GM18499 (cell line): Measurements from ENCODE around the gene GLTP.
"Not testable (repeated sequence)": the region's sequence is repeated elsewhere in the genome, so short reads cannot be mapped to it uniquely, and the experiment has no call there.

Source experiments
- ATAC-seq: cut with Tn5 transposase; IDR thresholded peaks from one replicate; pipeline ENCODE4 v1.9.1; 2021; ENCODE audit warnings: moderate number of reproducible peaks; ENCODE audit not compliant: insufficient read depth, unreplicated experiment

The GLTP gene

GRCh38 chr12:109905301-109905700 is 25.0 kb upstream of the GLTP start:
- no peak for ATAC-seq

DNA sequence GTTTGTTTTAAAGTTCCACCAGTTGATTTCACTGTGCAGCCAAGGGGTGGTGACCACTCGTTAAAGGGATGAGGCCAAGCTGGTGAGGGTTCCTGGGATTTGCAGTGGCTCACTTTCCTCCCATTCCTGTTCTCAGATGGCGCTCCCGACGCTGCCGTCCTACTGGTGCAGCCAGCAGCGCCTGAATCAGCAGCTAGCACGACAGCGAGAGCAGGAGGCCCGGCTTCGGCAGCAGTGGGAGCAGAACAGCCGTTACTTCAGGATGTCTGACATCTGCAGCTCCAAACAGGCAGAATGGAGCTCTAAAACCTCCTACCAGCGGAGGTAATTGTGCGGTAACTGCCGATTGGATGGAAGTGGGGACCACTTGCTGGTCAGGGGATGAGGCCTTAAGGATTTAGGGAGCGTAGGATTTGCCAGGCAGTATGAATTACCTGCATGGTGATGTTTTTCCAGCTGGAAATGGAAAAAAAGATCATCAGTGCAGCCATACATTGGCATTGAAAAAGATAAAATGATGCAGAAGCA is 22.6 kb upstream of the GLTP start:
- ATAC-seq, result no peak

DNA sequence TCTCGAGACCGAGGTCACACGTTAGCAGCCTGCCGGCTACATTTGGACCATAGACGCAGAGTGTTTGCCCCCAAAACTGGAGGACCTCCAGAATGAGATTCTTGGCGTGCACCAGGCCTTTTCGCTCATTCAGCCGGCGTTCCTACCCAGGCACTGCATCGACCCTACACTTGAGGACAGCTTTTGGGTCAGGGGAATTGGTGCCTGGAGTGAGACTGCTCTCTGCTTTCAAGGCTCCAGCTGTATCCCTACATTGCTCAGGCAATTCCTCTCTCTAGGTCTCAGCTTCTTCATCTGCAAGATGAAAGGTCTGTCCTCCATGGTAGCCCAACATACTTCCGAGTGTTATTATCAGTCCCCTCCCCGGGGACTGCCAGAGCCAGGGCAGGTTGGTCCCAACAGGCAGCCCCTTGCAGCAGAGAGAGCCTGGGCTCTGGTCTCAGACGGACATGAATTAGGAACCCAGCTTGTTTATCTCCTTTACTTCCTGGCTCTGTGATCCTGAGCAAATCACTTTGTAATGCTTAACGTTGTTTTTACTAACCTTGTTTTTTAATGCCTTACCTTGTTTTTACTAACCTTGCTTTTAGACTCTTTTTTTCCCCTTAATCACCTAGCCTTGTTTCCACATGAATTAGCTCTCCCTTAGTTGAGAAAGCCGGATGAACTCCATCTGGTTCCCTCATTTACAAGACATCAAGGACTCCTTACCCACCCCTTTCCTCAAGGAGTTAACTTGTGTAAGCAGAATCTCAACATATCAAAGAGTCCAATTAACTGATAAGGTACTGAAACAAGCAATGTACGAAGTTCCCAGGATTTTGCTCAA is 20.6 kb upstream of the GLTP start:
- no peak for ATAC-seq

- no peak for ATAC-seq
Observed at GRCh38 chr12:109899783-109900751, 19.7 kb upstream of the GLTP start, which contains the start of gene TCHP. TSS of gene TCHP (plus strand) at chr12:109900274. CDS start at chr12:109903027, 2,753 bp downstream.

- not testable (repeated sequence) for ATAC-seq
Observed at GRCh38 chr12:109899345-109899744, 19.0 kb upstream of the GLTP start.

- ATAC-seq, result no peak
Observed at GRCh38 chr12:109897029-109897428, 16.7 kb upstream of the GLTP start.

DNA sequence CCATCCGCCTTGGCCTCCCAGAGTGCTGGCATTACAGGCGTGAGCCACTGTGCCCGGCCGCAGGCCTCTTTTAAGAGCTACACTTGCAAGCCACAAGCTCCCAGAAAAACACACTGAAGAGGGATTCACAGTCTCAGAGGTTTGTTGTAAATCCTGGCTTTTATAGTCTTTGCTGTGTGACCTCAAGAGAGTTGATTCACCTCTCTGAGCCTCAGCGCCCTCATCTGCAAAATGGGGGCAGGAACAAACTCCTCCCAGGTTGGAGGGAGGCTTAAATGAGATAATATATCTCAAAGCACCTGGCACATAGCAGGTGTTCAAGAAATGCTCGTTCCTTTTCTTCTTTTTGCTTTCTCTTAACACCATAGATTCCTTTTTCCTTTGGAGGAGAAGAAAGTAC is 15.8 kb upstream of the GLTP start:
- ATAC-seq, result no peak

- no peak for ATAC-seq
Observed at GRCh38 chr12:109894939-109895338, 14.6 kb upstream of the GLTP start.

DNA sequence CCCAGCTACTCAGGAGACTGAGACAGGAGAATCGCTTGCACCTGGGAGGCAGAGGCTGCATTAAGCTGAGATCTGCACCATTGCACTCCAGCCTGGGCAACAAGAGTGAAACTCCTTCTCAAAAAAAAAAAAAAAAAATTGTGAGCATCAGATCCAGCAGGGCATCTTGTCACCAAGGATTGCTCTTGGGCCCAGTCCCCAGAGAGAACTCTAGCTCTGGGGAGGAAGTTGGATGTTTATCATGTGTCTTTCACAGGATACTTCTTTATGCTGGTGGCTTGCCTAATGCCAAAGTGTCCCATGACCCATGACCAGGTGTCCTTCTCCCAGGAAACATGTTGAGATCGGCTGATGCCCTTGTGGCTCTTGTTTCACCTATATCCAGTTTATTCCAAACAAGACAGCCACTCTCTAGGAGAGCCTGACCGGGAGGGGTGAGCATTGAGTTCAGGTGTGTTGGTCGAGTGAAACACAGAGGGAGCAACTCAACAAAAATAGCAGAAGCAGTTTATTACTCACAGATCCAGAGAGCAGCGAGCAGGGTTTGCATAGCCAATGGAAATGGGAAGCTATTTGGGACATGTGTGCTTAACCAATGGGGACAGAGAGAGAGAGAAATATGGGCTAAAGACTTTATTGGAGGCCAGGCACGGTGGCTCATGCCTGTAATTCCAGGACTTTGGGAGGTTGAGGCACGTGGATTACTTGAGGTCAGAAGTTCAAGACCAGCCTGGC is 13.1 kb upstream of the GLTP start:
- no peak for ATAC-seq

DNA sequence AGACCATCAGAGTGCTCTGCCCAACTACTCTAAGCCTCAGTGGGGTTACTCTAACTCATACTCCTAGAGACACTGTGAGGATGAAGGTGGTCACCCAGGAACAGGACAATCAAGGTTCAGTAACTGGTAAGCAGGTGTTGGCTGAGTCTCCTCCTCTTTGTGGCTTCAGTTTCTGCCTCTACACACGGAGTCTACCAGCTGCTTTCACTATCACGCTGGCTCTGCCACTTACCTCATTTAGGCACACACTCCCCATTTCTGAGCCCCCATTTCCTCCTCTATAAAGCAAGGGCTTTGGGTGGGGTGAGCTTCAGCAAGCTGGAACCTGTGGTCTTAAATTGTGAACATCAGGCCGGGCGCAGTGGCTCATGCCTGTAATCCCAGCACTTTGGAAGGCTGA is 12.4 kb upstream of the GLTP start:
- ATAC-seq, result no peak

DNA sequence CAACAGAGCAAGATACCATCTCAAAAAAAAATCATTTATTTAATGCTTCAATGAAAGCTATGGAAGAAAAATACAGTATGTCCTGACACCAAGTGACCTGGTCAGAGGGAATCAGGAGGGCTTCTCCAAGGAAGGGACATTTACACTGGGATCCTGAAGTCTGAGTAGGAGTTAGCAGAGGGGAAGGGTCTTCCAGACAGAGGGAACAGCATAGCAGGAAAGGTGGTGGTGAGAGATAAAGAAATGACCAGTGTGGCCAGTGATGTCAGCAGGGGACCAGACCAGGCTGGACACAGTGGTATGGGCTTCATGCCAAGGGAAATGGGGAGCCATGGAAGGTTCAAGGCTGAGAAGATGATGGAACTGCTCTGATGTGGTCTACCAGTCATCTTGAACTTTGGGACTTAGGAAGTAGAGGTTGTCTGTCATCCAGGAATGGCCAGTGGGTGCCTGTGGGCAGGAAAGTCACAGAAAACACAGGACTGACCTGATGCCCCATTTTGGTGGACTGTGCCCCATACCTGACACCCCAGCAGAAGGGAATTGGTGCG is 11.9 kb upstream of the GLTP start:
- no peak for ATAC-seq

GRCh38 chr12:109891731-109892130 is 11.4 kb upstream of the GLTP start:
- not testable (repeated sequence) for ATAC-seq

DNA sequence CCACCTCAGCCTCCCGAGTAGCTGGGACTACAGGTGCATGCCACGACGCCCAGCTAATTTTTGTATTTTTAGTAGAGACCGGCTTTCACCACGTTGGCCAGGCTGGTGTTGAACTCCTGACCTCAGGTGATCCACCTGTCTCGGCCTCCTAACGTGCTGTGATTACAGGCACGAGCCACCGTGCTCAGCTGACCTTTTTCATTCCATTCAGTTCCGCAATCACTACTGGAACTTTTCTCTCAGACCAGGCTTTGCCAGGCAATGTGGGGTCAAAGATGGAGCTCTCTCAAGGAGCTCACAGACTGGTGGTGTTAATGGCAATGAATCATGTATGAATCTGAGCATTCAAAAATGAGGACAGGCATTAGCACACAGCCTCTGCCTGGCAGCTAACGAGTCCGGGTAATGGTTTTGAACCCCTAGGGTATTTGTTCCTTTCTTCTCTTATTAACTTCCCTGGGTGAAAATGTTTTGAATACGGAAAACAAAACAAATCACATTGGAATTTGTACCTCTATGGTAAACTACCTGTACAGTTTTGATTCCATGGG is 10.4 kb upstream of the GLTP start:
- ATAC-seq, result no peak

DNA sequence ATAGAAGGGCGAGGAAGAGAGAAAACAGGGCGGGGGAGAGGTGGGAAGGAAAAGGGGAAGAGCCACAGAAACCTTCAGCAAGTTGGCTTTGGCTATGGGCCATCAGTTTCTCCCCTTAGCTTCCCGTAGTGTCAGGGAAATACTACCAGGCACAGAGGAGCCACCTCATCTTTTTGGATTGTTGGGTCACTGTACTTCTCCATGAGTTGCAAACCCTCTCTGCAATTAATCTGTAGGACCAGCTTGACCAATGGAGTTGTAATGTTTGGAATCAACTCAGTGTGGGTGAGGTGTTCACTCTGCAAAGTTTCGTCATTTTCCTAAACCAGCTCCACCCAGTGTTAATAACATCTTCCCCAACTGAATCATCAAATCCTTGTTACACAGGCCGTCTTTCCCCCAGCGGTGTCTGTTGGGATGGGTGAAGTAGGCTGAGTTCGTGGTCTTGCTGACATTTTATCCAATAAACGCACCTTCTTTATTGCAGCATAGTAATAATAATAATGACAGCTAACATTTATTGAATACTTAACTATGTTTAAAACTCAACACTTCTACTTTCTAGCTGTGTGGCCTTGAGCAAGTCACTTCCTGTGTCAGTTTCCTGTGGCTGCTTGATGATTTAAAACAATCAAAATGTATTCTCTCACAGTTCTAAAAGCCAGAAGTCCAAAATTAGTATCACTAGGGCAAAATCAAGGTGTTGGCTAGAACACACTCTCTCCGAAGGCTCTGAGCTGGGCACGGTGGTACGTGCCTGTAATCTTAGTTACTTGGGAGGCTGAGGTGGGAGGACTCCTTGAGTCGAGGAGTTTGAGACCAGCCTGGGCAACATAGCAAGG is 8.1 kb upstream of the GLTP start:
- no peak for ATAC-seq

- no peak for ATAC-seq
Observed at GRCh38 chr12:109885616-109886015, 5.3 kb upstream of the GLTP start.

DNA sequence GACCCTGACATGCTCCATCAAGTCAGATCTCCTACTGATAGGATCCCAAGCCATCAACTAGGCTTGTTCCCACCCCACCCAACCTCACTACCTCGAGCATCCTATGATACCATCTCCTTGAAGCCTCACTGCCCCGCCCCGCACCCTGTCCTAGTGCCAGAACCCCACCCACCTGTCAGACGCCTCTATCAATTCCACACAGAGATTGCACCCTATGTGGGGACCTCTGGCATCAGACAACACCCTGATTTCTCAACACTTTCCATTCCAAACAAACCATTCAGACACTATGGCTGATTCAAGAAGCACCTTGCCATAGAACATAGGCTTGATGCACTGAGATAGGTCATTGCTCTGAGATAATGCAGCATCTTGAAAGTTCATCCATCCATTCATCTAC is 3.1 kb upstream of the GLTP start:
- ATAC-seq, result no peak

GRCh38 chr12:109881752-109882151 is 1.4 kb upstream of the GLTP start:
- ATAC-seq, result no peak

DNA sequence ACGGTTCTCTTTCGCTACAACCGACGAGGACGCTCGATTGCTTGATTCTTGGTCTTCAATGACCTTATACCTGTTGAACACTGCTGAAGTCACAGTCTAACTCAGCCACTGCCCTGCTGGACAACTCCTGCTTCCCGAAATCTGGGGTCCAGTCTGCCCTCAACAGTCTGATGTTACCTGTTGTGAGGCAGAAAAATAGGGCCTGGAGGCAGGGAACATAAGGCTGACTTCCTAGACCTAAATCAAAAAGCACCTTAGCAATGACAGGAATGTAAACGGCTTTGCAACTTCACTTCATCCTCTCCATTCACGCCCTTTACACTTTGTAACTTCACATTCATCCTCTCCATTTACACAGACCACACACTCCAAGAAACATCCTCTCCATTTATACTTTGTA is 597 bp upstream of the GLTP start:
- no peak for ATAC-seq
